SK-N-SH (cell line): Measurements from ENCODE around the gene CRB1. TPM values are rescaled to one million over a fixed set of nuclear protein-coding genes. Genes with fewer than 3 reads are reported as not detected.

Source experiments
- CTCF ChIA-PET: fragments of 300-600, 350-600 bp; formaldehyde crosslinking; extraction: SDS; loops from one replicate; lab custom pipeline; 2021; lab: Yijun Ruan, JAX
- POLR2A ChIA-PET: fragments of 350-600 bp; sonication (Branson Sonifier 250); formaldehyde crosslinking; extraction: SDS; loops from one replicate; lab custom pipeline; 2020; ENCODE audit warnings: antibody characterized with exemption, inconsistent platforms; lab: Yijun Ruan, JAX
- DNase-seq: peaks from one replicate; pipeline ENCODE4 v3.0.0; 2012
- H2AFZ ChIP-seq: fragments of 200-600 bp; sonication (generic); 2 replicates; pipeline ENCODE4 v1.8.1; 2016; ENCODE audit warnings: antibody characterized with exemption, mild to moderate bottlenecking, low read depth
- H3F3A ChIP-seq: fragments of 200-600 bp; sonication (generic); replicated peaks from 2 replicates; pipeline ENCODE3; 2016; ENCODE audit warnings: antibody characterized with exemption, mild to moderate bottlenecking; ENCODE audit not compliant: insufficient read depth
- H3K27ac ChIP-seq, 2 experiments: fragments of 200-500 bp in 1 of 2; fragments of 200-600 bp in 1 of 2; sonication (Bioruptor generic) in 1 of 2; sonication (generic), shearing (Covaris generic) in 1 of 2; 2 replicates each; pipeline versions ENCODE4 v1.5.1 to v1.6.1; 2014 to 2016; ENCODE audit warnings: low read depth in 2 of 2, inconsistent platforms in 1 of 2, low read length in 1 of 2, mild to moderate bottlenecking in 1 of 2, mixed read lengths in 1 of 2
- H3K27me3 ChIP-seq: fragments of 200-600 bp; sonication (generic), shearing (Covaris generic); 2 replicates; pipeline ENCODE4 v1.6.1; 2016; ENCODE audit warnings: mixed run types; ENCODE audit not compliant: insufficient read depth
- H3K36me3 ChIP-seq, 2 experiments: fragments of 200-500 bp in 1 of 2; fragments of 200-600 bp in 1 of 2; sonication (Bioruptor generic) in 1 of 2; sonication (generic) in 1 of 2; replicated peaks in 1 of 2; 2 replicates each; pipeline versions ENCODE3 to v1.5.1; 2014 to 2016; ENCODE audit warnings: low read length in 1 of 2, mild to moderate bottlenecking in 1 of 2; ENCODE audit not compliant: insufficient read depth in 2 of 2, control insufficient read depth in 1 of 2
- H3K4me1 ChIP-seq, 2 experiments: fragments of 200-500 bp in 1 of 2; fragments of 200-600 bp in 1 of 2; sonication (Bioruptor generic) in 1 of 2; sonication (generic), shearing (Covaris generic) in 1 of 2; 2 replicates each; pipeline versions ENCODE4 v1.5.1 to v1.6.1; 2014 to 2016; ENCODE audit warnings: low read depth in 1 of 2, low read length in 1 of 2, mixed run types in 1 of 2; ENCODE audit not compliant: insufficient read depth in 2 of 2, control insufficient read depth in 1 of 2
- H3K4me2 ChIP-seq: fragments of 200-600 bp; sonication (generic), shearing (Covaris generic); 2 replicates; pipeline ENCODE4 v1.6.1; 2017; ENCODE audit warnings: mixed run types
- H3K4me3 ChIP-seq, 2 experiments: fragments of 200-500 bp in 1 of 2; fragments of 200-600 bp in 1 of 2; sonication (Bioruptor generic) in 1 of 2; sonication (generic), shearing (Covaris generic) in 1 of 2; 2 replicates each; pipeline versions ENCODE4 v1.5.1 to v1.8.1; 2014 to 2016; ENCODE audit warnings: low read depth in 2 of 2, inconsistent platforms in 1 of 2, low read length in 1 of 2, mild to moderate bottlenecking in 1 of 2, mixed read lengths in 1 of 2, moderate library complexity in 1 of 2
- H3K79me2 ChIP-seq: fragments of 200-600 bp; sonication (generic); 2 replicates; pipeline ENCODE4 v1.8.1; 2017; ENCODE audit warnings: mild to moderate bottlenecking; ENCODE audit not compliant: insufficient read depth
- H3K9ac ChIP-seq: fragments of 200-600 bp; sonication (generic); 2 replicates; pipeline ENCODE4 v1.6.1; 2017; ENCODE audit warnings: mixed run types
- H3K9me2 ChIP-seq: fragments of 200-600 bp; sonication (generic); 2 replicates; pipeline ENCODE4 v1.6.1; 2017; ENCODE audit warnings: mixed run types
- H3K9me3 ChIP-seq: fragments of 200-600 bp; sonication (generic); 2 replicates; pipeline ENCODE4 v1.6.1; 2017; ENCODE audit warnings: mixed run types, mild to moderate bottlenecking, moderate library complexity
- H4K20me1 ChIP-seq: fragments of 200-600 bp; sonication (generic); 2 replicates; pipeline ENCODE4 v1.6.1; 2017; ENCODE audit warnings: mild to moderate bottlenecking, mixed run types; ENCODE audit not compliant: insufficient read depth
- CHD2 ChIP-seq: fragments of 150-350 bp; IDR thresholded peaks from 2 replicates; pipeline ENCODE4 v1.6.1; 2018; ENCODE audit warnings: low read length; ENCODE audit not compliant: partially characterized antibody
- ELF1 ChIP-seq: IDR thresholded peaks from 2 replicates; pipeline ENCODE4 v1.4.0; 2012
- EZH2phosphoT487 ChIP-seq: fragments of 200-600 bp; sonication (generic); IDR thresholded peaks from 2 replicates; pipeline ENCODE4 v1.6.1; 2017; ENCODE audit warnings: low read depth, mixed run types, mild to moderate bottlenecking, antibody characterized with exemption, moderate library complexity, borderline replicate concordance
- FOSL2 ChIP-seq: IDR thresholded peaks from 2 replicates; pipeline ENCODE4 v1.4.0; 2012; ENCODE audit warnings: low read depth, mild to moderate bottlenecking, moderate library complexity, borderline replicate concordance
- FOXM1 ChIP-seq: IDR thresholded peaks from 2 replicates; pipeline ENCODE4 v1.4.0; 2012; ENCODE audit warnings: low read depth, mild to moderate bottlenecking
- GABPA ChIP-seq: IDR thresholded peaks from 2 replicates; pipeline ENCODE4 v1.4.0; 2012; ENCODE audit warnings: low read depth, mild to moderate bottlenecking
- GATA2 ChIP-seq: sonication (generic); formaldehyde crosslinking; IDR thresholded peaks from 2 replicates; pipeline ENCODE4 v1.5.0; 2020; ENCODE audit warnings: mild to moderate bottlenecking, missing genetic modification reagents
- IRF3 ChIP-seq: fragments of 150-350 bp; IDR thresholded peaks from 2 replicates; pipeline ENCODE4 v1.6.1; 2016; ENCODE audit warnings: mild to moderate bottlenecking, low read depth, low read length
- MAX ChIP-seq: IDR thresholded peaks from 2 replicates; pipeline ENCODE4 v1.4.0; 2012; ENCODE audit warnings: low read depth
- MEF2A ChIP-seq: IDR thresholded peaks from 2 replicates; pipeline ENCODE4 v1.4.0; 2012; ENCODE audit warnings: low read depth, borderline replicate concordance
- MXI1 ChIP-seq: IDR thresholded peaks from 2 replicates; pipeline ENCODE4 v1.6.1; 2012; ENCODE audit warnings: mild to moderate bottlenecking, low read depth, low read length, improper control_type of control experiment
- NFIC ChIP-seq: IDR thresholded peaks from 2 replicates; pipeline ENCODE4 v1.4.0; 2012; ENCODE audit warnings: borderline replicate concordance
- NRF1 ChIP-seq: IDR thresholded peaks from 2 replicates; pipeline ENCODE4 v1.6.1; 2012; ENCODE audit warnings: low read depth, mild to moderate bottlenecking, low read length
- POLR2AphosphoS5 ChIP-seq: IDR thresholded peaks from 2 replicates; pipeline ENCODE4 v1.6.1; 2012; ENCODE audit warnings: low read depth, low read length
- RCOR1 ChIP-seq: fragments of 150-350 bp; IDR thresholded peaks from 2 replicates; pipeline ENCODE4 v1.6.1; 2017; ENCODE audit warnings: antibody characterized with exemption, low read length
- RFX5 ChIP-seq: IDR thresholded peaks from 2 replicates; pipeline ENCODE4 v1.6.1; 2012; ENCODE audit warnings: mild to moderate bottlenecking, improper control_type of control experiment, low read length
- RXRA ChIP-seq: IDR thresholded peaks from 2 replicates; pipeline ENCODE4 v1.4.0; 2012; ENCODE audit warnings: low read depth, mild to moderate bottlenecking, borderline replicate concordance
- SIN3A ChIP-seq: IDR thresholded peaks from 2 replicates; pipeline ENCODE4 v1.6.1; 2012; ENCODE audit warnings: low read depth, mild to moderate bottlenecking, low read length, moderate library complexity, borderline replicate concordance
- TAF1 ChIP-seq: IDR thresholded peaks from 2 replicates; pipeline ENCODE4 v1.6.1; 2012; ENCODE audit warnings: low read depth, mild to moderate bottlenecking, low read length, moderate library complexity, borderline replicate concordance
- TCF12 ChIP-seq: IDR thresholded peaks from 2 replicates; pipeline ENCODE4 v1.4.0; 2012
- TEAD4 ChIP-seq: IDR thresholded peaks from 2 replicates; pipeline ENCODE4 v1.4.0; 2012; ENCODE audit warnings: mild to moderate bottlenecking, borderline replicate concordance; ENCODE audit not compliant: insufficient read depth
- YY1 ChIP-seq: IDR thresholded peaks from 2 replicates; pipeline ENCODE4 v1.4.0; 2012; ENCODE audit warnings: low read depth, mild to moderate bottlenecking
- ZBTB33 ChIP-seq: IDR thresholded peaks from 2 replicates; pipeline ENCODE4 v1.4.0; 2012; ENCODE audit warnings: low read depth, borderline replicate concordance
- WGBS: methylation state at CpG from one replicate; pipeline ENCODE4 v1.1.6; 2017; ENCODE audit warnings: low lambda C conversion rate; 5-methylcytosine and 5-hydroxymethylcytosine counted together
- polyA plus RNA-seq, 3 experiments: library from polyadenylated mRNA; depleted of rRNA; stranded (reverse); fragments of >200 nt; gene quantifications; 2 replicates each; pipeline ENCODE4 v1.2.3, GENCODE V29; 2012
- TF ChIP-seq, protein P1 (sequence below): fragments of 150-350 bp; IDR thresholded peaks from 2 replicates; pipeline ENCODE4 v1.6.1; 2017; ENCODE audit warnings: antibody characterized with exemption, low read length, low read depth, borderline replicate concordance

Gene CRB1
- polyA plus RNA-seq, 1 of the 3 experiments (the other 2 are of a cell fraction), result 0.13 TPM

DNA sequence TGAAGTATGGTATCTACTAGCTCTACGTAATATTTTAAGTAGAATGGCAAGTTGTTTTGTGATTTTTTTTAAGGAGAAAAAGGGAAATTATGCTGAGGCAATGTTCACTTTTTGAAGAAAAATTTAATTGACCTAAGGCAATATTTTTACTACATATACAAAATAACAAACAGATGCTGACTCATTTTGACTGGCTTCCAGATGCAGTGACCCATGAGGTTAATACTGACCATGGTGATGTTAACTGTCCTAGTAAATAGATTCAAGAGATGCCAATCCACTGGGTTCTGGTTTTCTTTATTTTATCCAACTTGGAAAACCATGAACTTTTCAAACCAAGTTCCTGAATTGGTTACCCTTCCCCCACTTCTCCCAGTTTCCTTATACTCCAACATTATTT lies 154.9 kb downstream of the CRB1 start:
- ChIA-PET CTCF (no interaction called here), POLR2A (no interaction called here)
- H3F3A ChIP-seq, result no peaks in the 10 kb centered on the region
- WGBS, result 72% methylated on average over 1 of the region's 1 CpG
- no peaks in the 10 kb centered on the region for H3K79me2 ChIP-seq
- no peaks in the 10 kb centered on the region for H3K9me3 ChIP-seq
- H3K4me3 ChIP-seq, result no peak overlapping the region
- H3K36me3 ChIP-seq, result no peaks in the 10 kb centered on the region
- H3K9ac ChIP-seq, result no peak overlapping the region
- H2AFZ ChIP-seq, result no peak overlapping the region
- H3K27me3 ChIP-seq, result no peaks in the 10 kb centered on the region
- no peaks in the 10 kb centered on the region; a peak in 1 of 4 replicates for H3K4me1 ChIP-seq
- DNase-seq, result no peak
- no peaks in the 10 kb centered on the region for H3K9me2 ChIP-seq
- H4K20me1 ChIP-seq, result no peaks in the 10 kb centered on the region
- no peak overlapping the region for H3K4me2 ChIP-seq
- no peak for TF ChIP-seq MXI1
- TF ChIP-seq YY1, result no peak
- no peak for TF ChIP-seq NRF1
- no peak for TF ChIP-seq RFX5
- TF ChIP-seq RXRA, result no peak
- TF ChIP-seq IRF3, result no peak
- no peak for TF ChIP-seq FOXM1
- no peak for TF ChIP-seq GABPA
- no peak for TF ChIP-seq ZBTB33
- no peak overlapping the region; a peak in 1 of 4 replicates for H3K27ac ChIP-seq

DNA sequence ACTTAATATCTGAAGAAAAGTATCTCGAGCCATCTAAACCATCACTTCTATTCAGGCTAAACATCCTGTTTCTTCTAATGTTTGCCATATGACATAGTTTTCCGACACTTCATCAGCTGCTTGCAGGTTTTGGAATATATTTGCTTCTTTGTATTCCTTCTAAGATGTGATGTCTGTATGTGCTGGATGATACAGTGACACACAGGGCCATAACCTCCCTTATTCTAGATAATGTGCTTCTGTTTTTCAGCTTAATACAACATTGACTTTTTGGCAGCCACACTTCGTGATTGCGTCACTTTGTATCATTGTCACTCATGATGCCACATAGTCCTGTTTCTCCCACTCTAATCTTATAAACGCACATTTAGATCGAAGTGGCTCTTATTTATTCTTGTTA lies 156.3 kb downstream of the CRB1 start:
- ChIA-PET POLR2A (no interaction called here), CTCF (no interaction called here)
- Histone ChIP-seq H3K27ac (no peak overlapping the region), H3F3A (no peaks in the 10 kb centered on the region), H2AFZ (no peak overlapping the region), H3K27me3 (no peaks in the 10 kb centered on the region), H3K4me3 (no peak overlapping the region), H3K9me2 (no peaks in the 10 kb centered on the region), H4K20me1 (no peaks in the 10 kb centered on the region), H3K9me3 (no peaks in the 10 kb centered on the region), H3K4me2 (no peak overlapping the region), H3K4me1 (no peaks in the 10 kb centered on the region; a peak in 1 of 4 replicates), H3K9ac (no peak overlapping the region), H3K36me3 (no peaks in the 10 kb centered on the region), H3K79me2 (no peaks in the 10 kb centered on the region)
- WGBS, result 60% methylated on average over 6 of the region's 6 CpGs
- no peak for DNase-seq
- no peak for TF ChIP-seq YY1
- no peak for TF ChIP-seq POLR2AphosphoS5
- no peak for TF ChIP-seq NFIC
- TF ChIP-seq FOSL2, result no peak
- TF ChIP-seq RCOR1, result no peak
- TF ChIP-seq, protein P1, sequence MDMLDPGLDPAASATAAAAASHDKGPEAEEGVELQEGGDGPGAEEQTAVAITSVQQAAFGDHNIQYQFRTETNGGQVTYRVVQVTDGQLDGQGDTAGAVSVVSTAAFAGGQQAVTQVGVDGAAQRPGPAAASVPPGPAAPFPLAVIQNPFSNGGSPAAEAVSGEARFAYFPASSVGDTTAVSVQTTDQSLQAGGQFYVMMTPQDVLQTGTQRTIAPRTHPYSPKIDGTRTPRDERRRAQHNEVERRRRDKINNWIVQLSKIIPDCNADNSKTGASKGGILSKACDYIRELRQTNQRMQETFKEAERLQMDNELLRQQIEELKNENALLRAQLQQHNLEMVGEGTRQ, result no peak
- TF ChIP-seq FOXM1, result no peak
- TF ChIP-seq TCF12, result no peak
- TF ChIP-seq ELF1, result no peak
- TF ChIP-seq MEF2A, result no peak
- TF ChIP-seq CHD2, result no peak
- TF ChIP-seq TEAD4, result no peak
- no peak for TF ChIP-seq TAF1
- no peak for TF ChIP-seq SIN3A
- TF ChIP-seq GABPA, result no peak
- no peak for TF ChIP-seq GATA2 (CRISPR knock-in tag)
- TF ChIP-seq MAX, result no peak
- TF ChIP-seq EZH2phosphoT487, result no peak
- no peak for TF ChIP-seq RXRA
